Measurements from ENCODE around the gene STX7.

DNA sequence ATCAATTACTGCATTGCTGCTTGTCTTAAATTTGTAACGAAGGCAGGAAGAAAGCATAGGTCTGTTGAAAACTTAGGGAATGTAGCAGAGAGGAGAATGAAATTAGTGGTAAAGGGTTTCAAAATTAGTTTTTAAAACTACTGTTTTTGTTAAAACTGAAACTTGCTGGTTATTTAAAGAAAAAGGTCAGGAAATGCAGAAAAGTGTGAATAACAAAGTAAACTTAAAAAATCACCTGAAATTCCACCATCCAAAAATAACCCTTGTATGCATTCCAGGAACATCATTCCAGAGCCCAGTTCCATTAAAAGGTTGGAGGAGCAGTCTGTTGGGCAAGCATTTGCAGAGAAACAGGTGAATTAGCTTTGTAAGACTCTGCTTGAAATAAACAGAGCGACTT is 108.6 kb downstream of the STX7 start:
- TF ChIP-seq POLR2A (IDR thresholded peaks at IDR 0.05): no peak
- TF ChIP-seq, protein P1, sequence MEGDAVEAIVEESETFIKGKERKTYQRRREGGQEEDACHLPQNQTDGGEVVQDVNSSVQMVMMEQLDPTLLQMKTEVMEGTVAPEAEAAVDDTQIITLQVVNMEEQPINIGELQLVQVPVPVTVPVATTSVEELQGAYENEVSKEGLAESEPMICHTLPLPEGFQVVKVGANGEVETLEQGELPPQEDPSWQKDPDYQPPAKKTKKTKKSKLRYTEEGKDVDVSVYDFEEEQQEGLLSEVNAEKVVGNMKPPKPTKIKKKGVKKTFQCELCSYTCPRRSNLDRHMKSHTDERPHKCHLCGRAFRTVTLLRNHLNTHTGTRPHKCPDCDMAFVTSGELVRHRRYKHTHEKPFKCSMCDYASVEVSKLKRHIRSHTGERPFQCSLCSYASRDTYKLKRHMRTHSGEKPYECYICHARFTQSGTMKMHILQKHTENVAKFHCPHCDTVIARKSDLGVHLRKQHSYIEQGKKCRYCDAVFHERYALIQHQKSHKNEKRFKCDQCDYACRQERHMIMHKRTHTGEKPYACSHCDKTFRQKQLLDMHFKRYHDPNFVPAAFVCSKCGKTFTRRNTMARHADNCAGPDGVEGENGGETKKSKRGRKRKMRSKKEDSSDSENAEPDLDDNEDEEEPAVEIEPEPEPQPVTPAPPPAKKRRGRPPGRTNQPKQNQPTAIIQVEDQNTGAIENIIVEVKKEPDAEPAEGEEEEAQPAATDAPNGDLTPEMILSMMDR (IDR thresholded peaks at IDR 0.05): no peak
